Mucosa of descending colon (tissue), 3 donors: Measurements from ENCODE around the gene PLEKHN1. TPM values are rescaled to one million over a fixed set of nuclear protein-coding genes. Genes with fewer than 3 reads are reported as not detected.
A peak's percentile ranks its signal among the peaks of the same experiment; 100 is the strongest.

Source experiments
- ATAC-seq: fragments of 200-7000 bp; cut with Tn5 transposase; one replicate; pipeline ENCODE4 v1.9.1; 2020; ENCODE audit warnings: mild to moderate bottlenecking, moderate library complexity
- DNase-seq, 3 donors: peaks; one replicate each; pipeline ENCODE4 v3.0.0-alpha.2; 2020
- H3K36me3 ChIP-seq: fragments of 200-600 bp; one replicate; pipeline ENCODE4 v1.8.0; 2021; ENCODE audit warnings: low read depth, mild to moderate bottlenecking
- H3K4me1 ChIP-seq: fragments of 200-600 bp; one replicate; pipeline ENCODE4 v1.8.0; 2021; ENCODE audit warnings: low read depth, mild to moderate bottlenecking
- H3K4me3 ChIP-seq: fragments of 200-600 bp; one replicate; pipeline ENCODE4 v1.8.0; 2021; ENCODE audit warnings: mild to moderate bottlenecking
- H3K9me3 ChIP-seq: fragments of 200-600 bp; one replicate; pipeline ENCODE4 v1.8.0; 2021; ENCODE audit warnings: mild to moderate bottlenecking
- intact Hi-C, 2 donors: fragments of 100-400 bp; cut with DNase I in 1 of 2; cut with micrococcal nuclease in 1 of 2; formaldehyde crosslinking; loops; one replicate each; pipeline versions ENCODE4 v1.11.0 to v1.11.1; 2022; cut with DNase I, micrococcal nuclease
- total RNA-seq, 3 donors: library from RNA; stranded (reverse); fragmentation: NEBNext Ultra II Directional in 2 of 3; extraction: Animal tissue kit (Norgen Biotek cat#: 25700) in 2 of 3; gene quantifications; one replicate each; pipeline versions ENCODE4 v1.2.1 to v1.2.4, GENCODE V29; 2021 to 2023
- TF ChIP-seq, protein P1 (sequence below): fragments of 200-600 bp; IDR thresholded peaks from one replicate; pipeline ENCODE4 v1.8.0; 2022; ENCODE audit warnings: antibody characterized with exemption, mild to moderate bottlenecking
- donor health status: DM: no; HTN: no; CAD: no; lungs with moderate emphysema.
- donor health status: DM: no; HTN: no; CAD: no.
- donor health status: DM: no; HTN: yes; CAD: no.

PLEKHN1 gene
- total RNA-seq, 3 donors from 2014 or later, result 0.23 to 0.99 (median 0.32) TPM

DNA sequence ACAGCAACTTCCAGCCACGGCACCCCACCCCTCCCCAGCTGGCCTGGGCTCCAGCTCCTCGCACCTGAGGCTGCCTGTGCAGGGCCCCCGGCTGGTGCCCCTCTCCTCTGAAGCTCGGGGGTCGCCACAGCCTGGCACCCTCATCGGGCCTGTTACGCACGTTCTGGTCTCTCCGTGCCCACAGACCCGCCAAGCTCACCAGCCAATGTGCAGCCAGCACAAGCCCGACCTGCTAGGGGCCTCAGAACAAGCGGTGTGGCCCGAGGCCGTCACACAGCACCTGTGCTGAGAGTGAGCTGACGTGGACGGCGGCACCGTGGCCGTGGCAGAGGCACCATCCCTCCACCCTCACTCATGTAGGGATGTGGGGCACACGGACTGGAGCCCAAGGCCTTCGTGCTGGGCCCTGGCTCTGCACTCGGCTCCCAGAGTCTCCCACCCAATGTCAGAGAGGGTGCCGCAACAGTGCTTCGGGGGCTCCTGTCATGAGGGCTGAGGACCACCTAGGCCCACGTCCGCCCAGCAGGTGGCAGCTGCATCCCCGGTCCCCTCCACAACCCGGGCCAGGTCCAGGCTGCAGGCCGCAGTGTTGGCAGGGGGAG lies 46.9 kb upstream of the PLEKHN1 start:
- no peak for ATAC-seq
- peak in 1 of 3 donors; percentile 16 for DNase-seq
- no peaks in the 10 kb centered on the region for H3K36me3 ChIP-seq
- peaks cover 18% of the 10 kb centered on the region for H3K4me1 ChIP-seq
- TF ChIP-seq, protein P1, sequence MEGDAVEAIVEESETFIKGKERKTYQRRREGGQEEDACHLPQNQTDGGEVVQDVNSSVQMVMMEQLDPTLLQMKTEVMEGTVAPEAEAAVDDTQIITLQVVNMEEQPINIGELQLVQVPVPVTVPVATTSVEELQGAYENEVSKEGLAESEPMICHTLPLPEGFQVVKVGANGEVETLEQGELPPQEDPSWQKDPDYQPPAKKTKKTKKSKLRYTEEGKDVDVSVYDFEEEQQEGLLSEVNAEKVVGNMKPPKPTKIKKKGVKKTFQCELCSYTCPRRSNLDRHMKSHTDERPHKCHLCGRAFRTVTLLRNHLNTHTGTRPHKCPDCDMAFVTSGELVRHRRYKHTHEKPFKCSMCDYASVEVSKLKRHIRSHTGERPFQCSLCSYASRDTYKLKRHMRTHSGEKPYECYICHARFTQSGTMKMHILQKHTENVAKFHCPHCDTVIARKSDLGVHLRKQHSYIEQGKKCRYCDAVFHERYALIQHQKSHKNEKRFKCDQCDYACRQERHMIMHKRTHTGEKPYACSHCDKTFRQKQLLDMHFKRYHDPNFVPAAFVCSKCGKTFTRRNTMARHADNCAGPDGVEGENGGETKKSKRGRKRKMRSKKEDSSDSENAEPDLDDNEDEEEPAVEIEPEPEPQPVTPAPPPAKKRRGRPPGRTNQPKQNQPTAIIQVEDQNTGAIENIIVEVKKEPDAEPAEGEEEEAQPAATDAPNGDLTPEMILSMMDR, result no peak
- H3K9me3 ChIP-seq, result no peaks in the 10 kb centered on the region
- H3K4me3 ChIP-seq, result no peak overlapping the region
- intact Hi-C loops, result no loop called here

DNA sequence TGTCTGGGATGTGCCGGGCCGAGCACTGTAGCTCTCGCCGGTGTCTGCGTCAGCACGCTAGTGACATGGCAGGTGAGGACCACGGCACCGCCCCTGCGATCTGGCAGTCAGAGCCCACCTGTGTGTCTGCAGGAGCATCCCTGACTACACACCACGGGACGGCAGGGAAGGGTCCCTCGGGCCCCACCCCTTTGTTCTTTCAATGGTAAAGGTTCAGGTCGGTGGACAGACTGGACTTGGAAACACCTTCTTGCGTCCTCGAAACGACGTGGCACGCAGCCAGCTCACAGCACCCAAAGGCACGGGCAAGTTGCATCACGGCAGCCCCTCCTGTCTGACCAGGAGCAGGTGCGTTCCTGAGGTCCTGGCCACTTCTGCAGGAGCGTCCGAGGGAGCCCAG lies 46.3 kb upstream of the PLEKHN1 start:
- DNase-seq, result peak in 1 of 3 donors; percentile 26
- Histone ChIP-seq H3K4me3 (no peak overlapping the region), H3K36me3 (no peaks in the 10 kb centered on the region), H3K4me1 (peaks cover 23% of the 10 kb centered on the region), H3K9me3 (no peaks in the 10 kb centered on the region)
- TF ChIP-seq, protein P1, result no peak
- intact Hi-C loops, result no loop called here
- ATAC-seq, result no peak

DNA sequence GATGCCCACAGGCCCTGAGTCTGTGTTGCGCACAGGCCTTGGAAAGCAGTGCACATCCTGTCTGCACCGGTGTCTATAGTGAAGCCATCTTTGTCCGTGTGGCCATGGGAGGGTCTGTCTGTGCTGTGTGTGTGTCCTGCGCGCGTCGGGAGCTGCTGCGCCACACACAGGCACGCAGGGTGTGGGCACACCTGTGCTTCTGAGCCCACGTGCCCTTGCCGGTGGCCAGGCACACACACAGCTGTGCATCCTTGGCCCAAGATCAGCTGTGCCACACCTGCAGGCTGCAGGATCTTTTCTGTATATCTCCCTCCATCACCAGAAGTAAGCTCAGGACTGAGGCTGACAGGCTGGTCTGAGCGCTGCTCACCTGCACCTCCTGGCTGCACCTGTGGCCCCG lies 45.8 kb upstream of the PLEKHN1 start:
- no peak overlapping the region for H3K4me3 ChIP-seq
- peaks cover 26% of the 10 kb centered on the region for H3K4me1 ChIP-seq

DNA sequence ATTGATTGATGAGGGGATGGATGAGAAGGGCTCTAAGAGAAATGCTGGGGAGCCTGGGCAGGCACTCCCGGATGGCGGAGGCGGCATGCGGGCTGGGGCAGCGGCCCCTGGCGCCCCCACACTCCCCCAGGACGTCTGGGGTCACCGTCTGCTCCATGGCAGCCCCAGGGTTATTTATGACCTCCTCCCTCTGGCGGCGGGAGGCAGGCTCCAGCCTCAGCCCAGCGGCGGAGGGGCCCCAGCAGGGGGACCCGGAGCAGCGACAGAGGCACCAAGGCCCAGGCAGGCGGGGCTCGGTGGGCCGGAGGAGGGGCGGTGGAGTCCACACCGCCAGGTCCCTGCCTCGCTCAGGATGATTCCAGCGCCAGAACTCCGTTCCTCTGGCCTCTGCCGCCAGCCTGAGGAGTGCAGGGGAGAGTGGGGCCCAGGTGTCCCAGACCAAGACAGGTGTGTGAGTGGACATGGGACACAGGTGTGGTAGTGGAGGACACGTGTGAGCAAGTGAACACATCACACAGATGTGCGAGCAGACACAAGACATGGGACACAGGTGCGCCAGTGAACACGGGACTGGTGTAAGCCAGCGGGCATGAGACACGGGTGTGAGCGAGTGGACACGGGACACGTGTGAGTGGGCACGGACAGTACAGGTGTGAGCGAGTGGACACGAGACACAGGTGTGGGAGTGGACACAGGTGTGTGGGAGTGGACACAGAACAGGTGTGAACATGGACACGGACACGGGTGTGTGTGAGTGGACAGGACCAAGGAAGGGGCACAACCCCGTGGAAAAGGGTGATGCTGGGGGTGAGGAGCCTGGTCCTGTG lies 45.1 kb upstream of the PLEKHN1 start:
- no peak overlapping the region for H3K4me3 ChIP-seq
- peaks cover 31% of the 10 kb centered on the region for H3K4me1 ChIP-seq
- TF ChIP-seq, protein P1, result no peak
- intact Hi-C loops, result no loop called here
- DNase-seq (peak in 2 of 3 donors; percentile 79 to 80), ATAC-seq (peak; percentile 78)
- H3K9me3 ChIP-seq, result no peaks in the 10 kb centered on the region
- H3K36me3 ChIP-seq, result no peaks in the 10 kb centered on the region

More for the DNA sequence above, 45.8 kb upstream of the PLEKHN1 start:
- intact Hi-C loops, result no loop called here
- DNase-seq, result no peak
- no peaks in the 10 kb centered on the region for H3K36me3 ChIP-seq
- H3K9me3 ChIP-seq, result no peaks in the 10 kb centered on the region
- no peak for ATAC-seq
- TF ChIP-seq, protein P1, result no peak

DNA sequence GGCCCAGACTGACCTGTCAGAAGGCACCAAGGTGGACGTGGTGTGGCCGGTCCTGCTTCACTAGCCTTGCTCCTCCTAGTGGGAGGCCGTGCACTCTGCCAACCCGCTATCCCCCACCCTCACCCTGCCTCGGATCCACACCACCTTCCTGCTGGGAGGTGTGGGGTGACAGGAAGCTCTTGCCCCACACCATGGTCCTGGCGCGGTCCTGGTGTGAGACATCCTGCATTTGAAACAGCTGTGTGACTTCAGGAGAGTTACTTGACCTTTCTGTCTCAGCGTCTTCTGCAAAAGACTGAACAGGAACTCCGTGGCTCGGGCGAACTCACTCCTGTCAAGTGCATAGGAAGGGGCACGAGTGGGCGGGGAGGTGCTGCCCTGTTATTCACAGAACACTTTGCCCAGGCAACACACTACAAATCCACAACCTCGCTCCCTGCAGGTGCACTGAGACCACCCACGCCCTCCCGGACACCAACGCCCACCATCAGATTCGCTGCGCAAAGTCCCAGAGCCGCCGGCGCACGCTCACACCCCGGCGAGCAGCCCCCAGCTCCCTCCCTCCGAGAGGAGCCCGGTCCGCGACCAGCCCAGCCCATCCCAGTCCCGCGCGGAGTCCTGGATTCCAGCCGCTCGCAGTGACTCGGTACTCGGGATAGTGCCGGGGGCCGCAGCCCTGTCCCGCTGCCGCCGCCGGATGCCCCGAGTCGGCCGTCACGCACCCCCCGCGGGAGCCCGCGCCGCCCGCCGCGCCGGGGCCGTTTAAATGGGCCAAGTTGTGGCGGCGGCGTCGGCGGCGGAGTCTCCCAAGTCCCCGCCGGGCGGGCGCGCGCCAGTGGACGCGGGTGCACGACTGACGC lies 42.9 kb upstream of the PLEKHN1 start, which contains the start of gene SAMD11:
TSS of gene SAMD11 (plus strand) at position 793 of the 860 bp plus-strand sequence. CDS start 509 bp downstream, outside the sequence.
- Histone ChIP-seq H3K9me3 (no peaks in the 10 kb centered on the region), H3K36me3 (no peaks in the 10 kb centered on the region), H3K4me3 (no peak within 1 kb of the TSS), H3K4me1 (peaks cover 29% of the 10 kb centered on the region)
- intact Hi-C loops, result no loop called here
- DNase-seq (peak; percentile 77 to 91 (median 89)), ATAC-seq (peak; percentile 79)
- TF ChIP-seq, protein P1, result no peak
